Ectodermal cell (in vitro differentiated cells): ENCODE data around the gene RELT.
A peak's percentile ranks its signal among the peaks of the same experiment; 100 is the strongest.
"Not testable (repeated sequence)": the region's sequence is repeated elsewhere in the genome, so short reads cannot be mapped to it uniquely, and the experiment has no call there.

Experiments
- H3K27ac ChIP-seq: 2 replicates; pipeline ENCODE4 v1.7.0; 2013; ENCODE audit warnings: mild to moderate bottlenecking, low read depth, low read length; ENCODE audit not compliant: insufficient read depth, poor library complexity, severe bottlenecking
- H3K27me3 ChIP-seq: 2 replicates; pipeline ENCODE4 v1.7.0; 2013; ENCODE audit warnings: mild to moderate bottlenecking, low read length; ENCODE audit not compliant: insufficient read depth, control insufficient read depth, poor library complexity, severe bottlenecking
- H3K36me3 ChIP-seq: one replicate; pipeline ENCODE4 v1.7.0; 2013; ENCODE audit warnings: low read length; ENCODE audit not compliant: control insufficient read depth, insufficient read depth
- H3K4me1 ChIP-seq: one replicate; pipeline ENCODE4 v1.7.0; 2013; ENCODE audit warnings: low read length; ENCODE audit not compliant: control insufficient read depth, insufficient read depth
- H3K4me3 ChIP-seq: 2 replicates; pipeline ENCODE4 v1.7.0; 2013; ENCODE audit warnings: low read depth, low read length, control low read depth; ENCODE audit not compliant: insufficient read depth
- H3K9me3 ChIP-seq: 2 replicates; pipeline ENCODE4 v1.7.0; 2013; ENCODE audit warnings: mild to moderate bottlenecking, low read length, moderate library complexity; ENCODE audit not compliant: control insufficient read depth
- WGBS, 2 experiments: methylation state at CpG; one replicate each; pipeline ENCODE4 v1.1.7; 2013; ENCODE audit warnings: missing lambda C conversion rate in 2 of 2; 5-methylcytosine and 5-hydroxymethylcytosine counted together

The RELT gene

GRCh38 chr11:73429121-73429750 is 53.0 kb downstream of the RELT start:
- no peak overlapping the region for H3K4me3 ChIP-seq
- no peaks in the 10 kb centered on the region for H3K9me3 ChIP-seq
- H3K36me3 ChIP-seq, result no peaks in the 10 kb centered on the region
- WGBS, 2 experiments, result 88 to 89% methylated on average over 5 of the region's 5 CpGs
- H3K4me1 ChIP-seq, result peaks cover 6% of the 10 kb centered on the region
- H3K27ac ChIP-seq, result no peak overlapping the region
- H3K27me3 ChIP-seq, result no peaks in the 10 kb centered on the region

GRCh38 chr11:73430326-73430725 is 54.1 kb downstream of the RELT start:
- H3K27me3 ChIP-seq, result no peaks in the 10 kb centered on the region
- peaks cover 14% of the 10 kb centered on the region for H3K4me1 ChIP-seq
- H3K36me3 ChIP-seq, result no peaks in the 10 kb centered on the region
- no peak overlapping the region for H3K27ac ChIP-seq
- no peak overlapping the region for H3K4me3 ChIP-seq
- WGBS, 2 experiments, result 83 to 87% methylated on average over 3 to 4 of the region's 4 CpGs
- no peaks in the 10 kb centered on the region for H3K9me3 ChIP-seq

GRCh38 chr11:73431396-73431795 is 55.2 kb downstream of the RELT start:
- 81 to 98% methylated on average over 3 to 5 of the region's 5 CpGs for WGBS, 2 experiments
- Histone ChIP-seq H3K27me3 (no peaks in the 10 kb centered on the region), H3K4me3 (no peak overlapping the region), H3K27ac (no peak overlapping the region), H3K36me3 (no peaks in the 10 kb centered on the region), H3K9me3 (no peaks in the 10 kb centered on the region), H3K4me1 (peaks cover 15% of the 10 kb centered on the region)

- H3K9me3 ChIP-seq, H3K4me3 ChIP-seq, H3K36me3 ChIP-seq, H3K27me3 ChIP-seq: not testable (repeated sequence)
- WGBS, 2 experiments, result 86 to 87% methylated on average over 4 of the region's 4 CpGs
- peaks cover 29% of the 10 kb centered on the region for H3K4me1 ChIP-seq
- H3K27ac ChIP-seq, result peak overlapping the region; percentile 26
Measured at GRCh38 chr11:73436859-73437258, 60.7 kb downstream of the RELT start.

GRCh38 chr11:73439002-73439843 is 63.0 kb downstream of the RELT start:
- no peaks in the 10 kb centered on the region for H3K9me3 ChIP-seq
- H3K27ac ChIP-seq, result no peak overlapping the region
- H3K4me3 ChIP-seq, result no peak overlapping the region
- WGBS, 2 experiments, result 91 to 94% methylated on average over 4 to 5 of the region's 5 CpGs
- peaks cover 29% of the 10 kb centered on the region for H3K4me1 ChIP-seq
- H3K36me3 ChIP-seq, result no peaks in the 10 kb centered on the region
- no peaks in the 10 kb centered on the region for H3K27me3 ChIP-seq

GRCh38 chr11:73445980-73446379 is 69.8 kb downstream of the RELT start:
- no peaks in the 10 kb centered on the region for H3K36me3 ChIP-seq
- H3K27me3 ChIP-seq, result no peaks in the 10 kb centered on the region
- H3K9me3 ChIP-seq, result no peaks in the 10 kb centered on the region
- H3K27ac ChIP-seq, result no peak overlapping the region
- H3K4me3 ChIP-seq, result no peak overlapping the region
- no peaks in the 10 kb centered on the region for H3K4me1 ChIP-seq

- WGBS, 2 experiments, result 89 to 97% methylated on average over 2 of the region's 2 CpGs
- no peaks in the 10 kb centered on the region for H3K36me3 ChIP-seq
Measured at GRCh38 chr11:73446766-73447165, 70.6 kb downstream of the RELT start.

More at GRCh38 chr11:73446766-73447165, 70.6 kb downstream of the RELT start:
- no peaks in the 10 kb centered on the region for H3K27me3 ChIP-seq
- H3K27ac ChIP-seq, result no peak overlapping the region
- H3K9me3 ChIP-seq, result no peaks in the 10 kb centered on the region
- no peak overlapping the region for H3K4me3 ChIP-seq
- no peaks in the 10 kb centered on the region for H3K4me1 ChIP-seq
